A549 treated with RU486 at 1 μM for 4 hours (cell line): Measurements from ENCODE around the gene MEIKIN. TPM values are rescaled to one million over a fixed set of nuclear protein-coding genes. Genes with fewer than 3 reads are reported as not detected.

Experiments
- total RNA-seq: library from RNA; stranded (reverse); fragments of 200-300 nt; extraction: Qiagen RNA extraction; gene quantifications from 5 replicates; pipeline ENCODE4 v1.2.3, GENCODE V29; 2022; ENCODE audit warnings: low read depth

The MEIKIN gene, protein sequence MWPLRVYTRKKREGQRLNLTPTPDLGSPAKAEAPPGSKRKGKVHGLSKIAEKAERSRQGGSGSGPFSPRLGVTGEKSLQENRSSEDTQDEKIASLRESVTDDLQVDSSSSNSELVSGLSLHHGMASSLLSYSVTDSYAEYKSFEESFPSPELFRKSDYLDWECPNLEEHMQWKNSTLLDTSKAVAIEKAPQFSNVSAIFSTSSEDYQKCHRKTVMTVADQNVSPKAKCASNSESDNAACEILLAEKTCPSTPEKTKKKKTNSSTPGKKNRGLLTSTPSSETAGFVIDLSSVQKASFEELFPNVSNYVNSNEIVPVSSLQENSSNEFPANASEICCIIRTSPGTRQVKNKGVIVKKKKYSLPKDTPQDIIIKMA
- total RNA-seq, result not detected in 5 replicates

DNA sequence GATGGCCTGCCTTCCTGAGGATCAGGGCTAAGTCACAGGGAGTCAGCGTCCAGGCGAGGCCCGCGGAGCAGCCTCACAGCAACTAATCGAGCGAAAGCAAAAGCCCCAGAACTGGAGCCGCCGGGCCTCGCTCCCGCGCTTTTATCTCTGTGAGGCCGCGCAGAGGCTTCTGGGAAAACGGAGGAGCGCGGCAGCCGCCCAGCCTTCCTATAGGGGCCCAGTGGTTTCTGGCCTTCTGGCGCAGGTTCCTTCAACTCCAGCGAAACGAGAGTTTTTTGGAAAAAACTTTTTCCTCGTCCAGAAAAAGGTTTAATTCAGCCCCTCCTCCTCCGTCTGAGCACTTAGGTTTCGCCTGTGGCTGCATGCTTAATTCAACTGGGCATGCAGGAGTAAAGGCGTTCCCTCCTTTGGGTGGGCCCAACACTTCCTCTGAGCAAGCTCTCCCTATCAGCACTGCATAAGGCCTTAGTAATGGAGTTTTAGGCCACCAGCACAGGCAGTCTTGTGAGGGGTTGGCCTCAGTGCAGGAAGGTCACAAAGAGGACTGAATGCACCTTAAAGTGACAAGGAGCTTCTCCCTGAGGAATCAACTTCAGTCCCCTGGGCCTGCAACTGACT, at the start of gene MEIKIN:
Gene MEIKIN, minus strand, starts transcription at position 113 of the 618 bp plus-strand sequence. CDS start 158 bp downstream, outside the sequence.

DNA sequence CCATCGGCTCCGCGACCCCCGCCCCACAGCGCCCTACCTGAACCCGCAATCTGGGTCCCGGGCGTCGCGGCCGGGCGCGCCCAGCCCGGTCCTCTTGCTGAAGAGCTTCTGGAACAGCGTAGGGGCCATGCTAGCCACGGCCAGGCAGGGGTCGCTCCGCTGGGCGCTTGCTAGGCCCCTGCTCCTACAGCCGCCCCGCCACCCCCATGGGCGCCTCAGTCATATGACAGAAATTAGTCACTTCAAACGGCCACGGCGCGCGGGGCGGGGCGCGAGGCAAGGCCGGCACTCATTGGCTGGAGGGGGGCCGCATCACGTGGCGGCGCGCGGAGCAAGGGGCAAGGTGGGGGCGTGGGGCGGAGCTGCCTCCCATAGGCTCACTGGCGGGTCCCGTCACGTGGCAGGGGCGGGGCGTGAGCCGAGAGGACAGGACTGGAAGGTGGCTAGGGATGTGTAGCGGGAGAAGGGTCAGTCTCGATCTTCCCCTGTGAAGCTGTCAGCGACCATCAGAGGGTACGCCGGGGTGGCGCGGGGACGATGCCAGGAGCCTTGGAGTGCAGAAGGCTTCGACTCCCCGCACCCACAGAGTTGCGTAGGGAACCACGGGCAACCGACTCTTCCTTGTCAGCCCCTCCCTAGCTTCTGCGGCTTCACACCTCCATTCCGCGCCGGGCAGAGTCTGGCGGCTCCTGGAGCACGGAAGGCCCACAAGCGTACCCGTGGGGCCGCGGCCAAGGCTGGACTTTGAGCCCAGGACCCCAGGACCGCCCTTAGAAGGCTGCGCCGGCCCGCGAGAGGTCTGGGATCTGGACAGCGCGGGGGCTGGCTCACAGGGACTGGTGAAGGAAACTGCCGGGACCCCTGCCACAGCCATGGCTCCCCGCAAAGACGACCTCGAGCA, 148.4 kb downstream of the MEIKIN start, which contains the start of gene FNIP1:
Gene FNIP1, minus strand, starts transcription at position 225 of the 901 bp plus-strand sequence. Its CDS starts 96 bp downstream, at position 129.

Other genes starting within 250 kb of the MEIKIN start
- gene FNIP1, start 148.6 kb downstream of the MEIKIN start, total RNA-seq, result 8.1 to 12.5 TPM (median 11.7 TPM) in 5 replicates
- gene ACSL6, start 66.0 kb upstream of the MEIKIN start, total RNA-seq, result 0.16 to 0.24 TPM in 2 of 5 replicates, not detected in the others
- not detected in 5 replicates for gene IL3, start 115.0 kb upstream of the MEIKIN start, total RNA-seq
- 0.27 to 0.79 TPM (median 0.50 TPM) in 5 replicates for gene CSF2, start 128.1 kb upstream of the MEIKIN start, total RNA-seq